OCI-LY7 (cell line): Measurements from ENCODE around the gene GLIS2. TPM values are rescaled to one million over a fixed set of nuclear protein-coding genes. Genes with fewer than 3 reads are reported as not detected.

Source experiments
- BruUV-seq: library from RNA; stranded (reverse); fragments of 400-500 nt; replicated peaks from 2 replicates; lab custom pipeline; 2021; lab: Mats Ljungman, UMichigan
- CTCF ChIA-PET: fragments of 300-600 bp; sonication (Branson Sonifier 250); formaldehyde crosslinking; loops from one replicate; lab custom pipeline; 2022; ENCODE audit warnings: antibody characterized with exemption; ENCODE audit not compliant: unreplicated experiment; lab: Charles Lee
- POLR2A ChIA-PET: fragments of 300-600 bp; sonication (Branson Sonifier 250); formaldehyde crosslinking; loops from one replicate; lab custom pipeline; 2022; ENCODE audit warnings: antibody characterized with exemption; lab: Charles Lee
- DNase-seq: peaks from one replicate; pipeline ENCODE4 v3.0.0-alpha.2; 2015; ENCODE audit warnings: low spot score
- H2AFZ ChIP-seq: fragments of 200-600 bp; sonication (generic), shearing (Covaris generic); 2 replicates; pipeline ENCODE4 v1.6.1; 2014; ENCODE audit warnings: mild to moderate bottlenecking, antibody characterized with exemption, low read length, moderate library complexity
- H3K27ac ChIP-seq: fragments of 200-600 bp; sonication (generic); 2 replicates; pipeline ENCODE4 v1.5.1; 2014; ENCODE audit warnings: mixed run types, low read depth, mild to moderate bottlenecking, moderate library complexity, low read length, inconsistent platforms; ENCODE audit not compliant: poor library complexity, severe bottlenecking
- H3K36me3 ChIP-seq: fragments of 200-600 bp; sonication (generic); 2 replicates; pipeline ENCODE4 v1.6.1; 2014; ENCODE audit warnings: mild to moderate bottlenecking, antibody characterized with exemption, low read length, moderate library complexity, mixed read lengths; ENCODE audit not compliant: insufficient read depth
- H3K4me1 ChIP-seq: fragments of 200-600 bp; sonication (generic); 2 replicates; pipeline ENCODE4 v1.5.1; 2014; ENCODE audit warnings: mild to moderate bottlenecking, low read length; ENCODE audit not compliant: insufficient read depth, poor library complexity, severe bottlenecking
- H3K4me2 ChIP-seq: fragments of 200-600 bp; sonication (generic); 2 replicates; pipeline ENCODE4 v1.6.1; 2014; ENCODE audit warnings: mild to moderate bottlenecking, low read length
- H3K4me3 ChIP-seq: fragments of 200-600 bp; sonication (generic); 2 replicates; pipeline ENCODE4 v1.5.1; 2014; ENCODE audit warnings: mild to moderate bottlenecking, low read depth, low read length; ENCODE audit not compliant: poor library complexity, severe bottlenecking
- H3K79me2 ChIP-seq: fragments of 200-600 bp; sonication (generic); 2 replicates; pipeline ENCODE4 v1.6.1; 2016; ENCODE audit warnings: low read depth, mild to moderate bottlenecking, low read length, moderate library complexity, mixed read lengths; ENCODE audit not compliant: insufficient read depth
- H3K9me2 ChIP-seq: fragments of 200-600 bp; sonication (generic); 2 replicates; pipeline ENCODE4 v1.6.1; 2016; ENCODE audit warnings: mild to moderate bottlenecking, low read length, mixed read lengths; ENCODE audit not compliant: insufficient read depth
- H3K9me3 ChIP-seq: fragments of 200-600 bp; sonication (generic); 2 replicates; pipeline ENCODE4 v1.6.1; 2014; ENCODE audit warnings: mild to moderate bottlenecking, mixed run types, low read length, mixed read lengths
- H4K20me1 ChIP-seq: fragments of 200-600 bp; sonication (generic); 2 replicates; pipeline ENCODE4 v1.6.1; 2014; ENCODE audit warnings: mild to moderate bottlenecking, antibody characterized with exemption, low read length, moderate library complexity, mixed read lengths; ENCODE audit not compliant: insufficient read depth
- EZH2phosphoT487 ChIP-seq: fragments of 200-600 bp; sonication (generic); IDR thresholded peaks from 2 replicates; pipeline ENCODE4 v1.6.1; 2018; ENCODE audit warnings: low read depth, borderline replicate concordance, mild to moderate bottlenecking, mixed run types, antibody characterized with exemption, low read length, moderate library complexity, mixed read lengths
- intact Hi-C: fragments of 100-400 bp; cut with micrococcal nuclease; formaldehyde crosslinking; loops from one replicate; pipeline ENCODE4 v1.10.0; 2022; ENCODE audit not compliant: unreplicated experiment
- total RNA-seq, 2 experiments: library from RNA; depleted of rRNA in 1 of 2; stranded (reverse); fragments of >200 nt in 1 of 2; shearing (Covaris generic) in 1 of 2; gene quantifications; 2 replicates each; pipeline ENCODE4 v1.2.3, GENCODE V29; 2014 to 2022
- TF ChIP-seq, protein P1 (sequence below): fragments of 200-600 bp; sonication (generic); conservative IDR thresholded peaks from 2 replicates; pipeline ENCODE4 v1.5.1; 2014; ENCODE audit warnings: mild to moderate bottlenecking, antibody characterized with exemption, low read length, moderate library complexity, mixed read lengths

The GLIS2 gene
- total RNA-seq, 2 experiments from 2014 or later = 0.08 TPM; not detected in 1

DNA sequence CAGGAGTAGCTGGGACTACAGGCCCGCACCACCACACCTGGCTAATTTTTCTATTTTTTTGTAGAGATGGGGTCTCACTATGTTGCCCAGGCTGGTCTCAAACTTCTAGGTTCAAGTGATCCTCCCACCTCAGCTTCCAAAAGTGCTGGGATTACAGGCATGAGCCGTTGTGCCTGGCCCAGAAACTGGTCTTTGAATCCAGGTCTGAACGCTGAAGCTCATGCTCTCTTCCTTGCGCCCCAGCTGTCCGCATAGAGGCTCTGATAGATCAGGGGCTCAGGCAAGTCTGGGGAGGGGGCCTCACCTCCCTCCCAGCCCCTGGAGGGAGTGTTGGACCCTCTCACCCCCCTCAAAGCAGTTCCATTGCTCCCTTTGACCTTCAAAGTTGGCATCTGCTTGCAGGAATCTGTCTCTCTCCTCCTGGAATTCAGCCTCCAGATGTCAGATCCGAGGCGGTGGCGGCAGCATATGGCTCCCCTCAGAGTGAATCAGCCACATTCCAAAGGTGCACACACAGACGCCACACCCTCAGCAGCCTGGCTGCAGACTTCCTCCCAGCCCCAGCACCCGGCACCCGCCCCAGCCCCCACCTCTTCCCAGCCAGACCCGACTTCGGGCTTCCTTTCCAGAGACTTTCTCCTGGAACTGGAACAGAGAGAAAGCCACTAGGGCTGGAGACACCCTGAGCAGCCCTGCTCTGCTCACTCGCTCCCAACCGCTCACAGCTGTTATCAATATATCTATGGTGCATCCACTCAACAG lies 16.9 kb upstream of the GLIS2 start:
- intact Hi-C loops = no loop called here
- DNase-seq = no peak
- no peaks in the 10 kb centered on the region for H4K20me1 ChIP-seq
- TF ChIP-seq EZH2phosphoT487 = no peak
- TF ChIP-seq, protein P1, sequence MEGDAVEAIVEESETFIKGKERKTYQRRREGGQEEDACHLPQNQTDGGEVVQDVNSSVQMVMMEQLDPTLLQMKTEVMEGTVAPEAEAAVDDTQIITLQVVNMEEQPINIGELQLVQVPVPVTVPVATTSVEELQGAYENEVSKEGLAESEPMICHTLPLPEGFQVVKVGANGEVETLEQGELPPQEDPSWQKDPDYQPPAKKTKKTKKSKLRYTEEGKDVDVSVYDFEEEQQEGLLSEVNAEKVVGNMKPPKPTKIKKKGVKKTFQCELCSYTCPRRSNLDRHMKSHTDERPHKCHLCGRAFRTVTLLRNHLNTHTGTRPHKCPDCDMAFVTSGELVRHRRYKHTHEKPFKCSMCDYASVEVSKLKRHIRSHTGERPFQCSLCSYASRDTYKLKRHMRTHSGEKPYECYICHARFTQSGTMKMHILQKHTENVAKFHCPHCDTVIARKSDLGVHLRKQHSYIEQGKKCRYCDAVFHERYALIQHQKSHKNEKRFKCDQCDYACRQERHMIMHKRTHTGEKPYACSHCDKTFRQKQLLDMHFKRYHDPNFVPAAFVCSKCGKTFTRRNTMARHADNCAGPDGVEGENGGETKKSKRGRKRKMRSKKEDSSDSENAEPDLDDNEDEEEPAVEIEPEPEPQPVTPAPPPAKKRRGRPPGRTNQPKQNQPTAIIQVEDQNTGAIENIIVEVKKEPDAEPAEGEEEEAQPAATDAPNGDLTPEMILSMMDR = no peak
- no peaks in the 10 kb centered on the region for H3K4me1 ChIP-seq
- ChIA-PET POLR2A (interaction anchor here (0.6 to 1.0 kb wide), 2 partner anchors 123 to 675 kb away, joined by 3 read pairs; no protein-coding TSS in a partner anchor), CTCF (interaction anchor here (1.2 kb wide), 1 partner anchor 13 kb away, joined by 3 read pairs; no protein-coding TSS in a partner anchor)
- H3K79me2 ChIP-seq = peaks cover 13% of the 10 kb centered on the region; the same call in 1 of the 2 replicates
- no TSS peak for BruUV-seq
- H3K4me3 ChIP-seq = no peak overlapping the region
- no peaks in the 10 kb centered on the region for H3K9me2 ChIP-seq
- H3K27ac ChIP-seq = no peak overlapping the region
- no peak overlapping the region for H3K4me2 ChIP-seq
- no peaks in the 10 kb centered on the region for H3K9me3 ChIP-seq
- no peak overlapping the region for H2AFZ ChIP-seq
- H3K36me3 ChIP-seq = peaks cover 39% of the 10 kb centered on the region

DNA sequence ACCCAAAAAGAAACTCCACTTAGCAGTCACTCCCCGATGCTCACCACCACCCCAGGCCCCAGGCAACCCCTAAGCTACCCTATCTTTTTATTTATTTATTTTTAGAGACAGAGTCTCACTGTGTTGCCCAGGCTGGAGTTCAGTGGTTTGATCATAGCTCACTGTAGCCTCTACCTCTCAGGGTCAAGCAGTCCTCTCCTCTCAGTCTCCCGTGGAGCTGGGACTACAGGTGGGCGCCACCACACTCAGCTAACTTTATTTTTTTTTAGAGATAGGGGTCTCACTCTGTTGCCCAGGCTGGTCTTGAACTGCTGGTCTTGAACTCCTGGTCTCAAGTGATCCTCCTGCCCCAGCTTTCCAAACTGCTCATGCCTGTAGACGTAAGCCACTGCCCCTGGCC lies 14.7 kb upstream of the GLIS2 start:
- BruUV-seq = no TSS peak
- Histone ChIP-seq H3K4me1 (peaks cover 20% of the 10 kb centered on the region), H3K36me3 (peaks cover 61% of the 10 kb centered on the region), H3K79me2 (peaks cover 35% of the 10 kb centered on the region), H4K20me1 (no peaks in the 10 kb centered on the region; the same call in 1 of the 2 replicates), H3K4me2 (no peak overlapping the region), H3K27ac (no peak overlapping the region), H2AFZ (no peak overlapping the region), H3K9me3 (no peaks in the 10 kb centered on the region), H3K9me2 (no peaks in the 10 kb centered on the region), H3K4me3 (no peak overlapping the region)
- DNase-seq = no peak
- POLR2A ChIA-PET = interaction anchor here (1.1 kb wide), 1 partner anchor 114 kb away, joined by 3 read pairs; no protein-coding TSS in a partner anchor
- intact Hi-C loops = no loop called here
- TF ChIP-seq EZH2phosphoT487 = no peak
- TF ChIP-seq, protein P1 = no peak
- CTCF ChIA-PET = interaction anchor here (1.0 kb wide), 1 partner anchor 9 kb away, joined by 3 read pairs; no protein-coding TSS in a partner anchor

DNA sequence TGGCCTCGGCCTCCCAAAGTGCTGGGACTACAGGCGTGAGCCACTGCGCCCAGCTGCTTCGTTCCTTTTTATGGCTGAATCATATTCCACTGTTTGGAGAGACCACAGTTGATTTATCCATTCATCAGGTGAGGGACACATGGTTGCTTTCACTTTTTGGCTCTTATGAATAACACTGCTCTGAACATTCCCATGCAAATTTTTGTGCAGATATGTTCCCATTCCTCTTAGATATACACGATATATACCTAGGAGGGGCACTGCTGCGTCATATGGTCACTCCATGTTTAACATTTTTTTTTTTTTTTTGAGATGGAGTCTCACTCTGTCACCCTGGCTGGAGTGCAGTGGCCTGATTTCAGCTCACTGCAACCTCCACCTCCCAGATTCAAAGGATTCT lies 13.9 kb upstream of the GLIS2 start:
- peaks cover 62% of the 10 kb centered on the region for H3K36me3 ChIP-seq
- H4K20me1 ChIP-seq = no peaks in the 10 kb centered on the region; the same call in 1 of the 2 replicates
- BruUV-seq = no TSS peak
- intact Hi-C loops = no loop called here
- H3K4me2 ChIP-seq = no peak overlapping the region
- peaks cover 21% of the 10 kb centered on the region for H3K4me1 ChIP-seq
- no peak for DNase-seq
- no peaks in the 10 kb centered on the region for H3K9me2 ChIP-seq
- no peaks in the 10 kb centered on the region for H3K9me3 ChIP-seq
- no peak overlapping the region for H3K27ac ChIP-seq
- no peak overlapping the region for H3K4me3 ChIP-seq
- H2AFZ ChIP-seq = no peak overlapping the region
- CTCF ChIA-PET = no interaction called here
- POLR2A ChIA-PET = interaction anchor here (1.1 kb wide), 1 partner anchor 114 kb away, joined by 3 read pairs; no protein-coding TSS in a partner anchor
- peaks cover 42% of the 10 kb centered on the region for H3K79me2 ChIP-seq
- TF ChIP-seq, protein P1 = no peak
- TF ChIP-seq EZH2phosphoT487 = no peak
